ENCODE results near the gene CIC.
"Not testable (repeated sequence)": the region's sequence is repeated elsewhere in the genome, so short reads cannot be mapped to it uniquely, and the experiment has no call there.

CIC gene

DNA sequence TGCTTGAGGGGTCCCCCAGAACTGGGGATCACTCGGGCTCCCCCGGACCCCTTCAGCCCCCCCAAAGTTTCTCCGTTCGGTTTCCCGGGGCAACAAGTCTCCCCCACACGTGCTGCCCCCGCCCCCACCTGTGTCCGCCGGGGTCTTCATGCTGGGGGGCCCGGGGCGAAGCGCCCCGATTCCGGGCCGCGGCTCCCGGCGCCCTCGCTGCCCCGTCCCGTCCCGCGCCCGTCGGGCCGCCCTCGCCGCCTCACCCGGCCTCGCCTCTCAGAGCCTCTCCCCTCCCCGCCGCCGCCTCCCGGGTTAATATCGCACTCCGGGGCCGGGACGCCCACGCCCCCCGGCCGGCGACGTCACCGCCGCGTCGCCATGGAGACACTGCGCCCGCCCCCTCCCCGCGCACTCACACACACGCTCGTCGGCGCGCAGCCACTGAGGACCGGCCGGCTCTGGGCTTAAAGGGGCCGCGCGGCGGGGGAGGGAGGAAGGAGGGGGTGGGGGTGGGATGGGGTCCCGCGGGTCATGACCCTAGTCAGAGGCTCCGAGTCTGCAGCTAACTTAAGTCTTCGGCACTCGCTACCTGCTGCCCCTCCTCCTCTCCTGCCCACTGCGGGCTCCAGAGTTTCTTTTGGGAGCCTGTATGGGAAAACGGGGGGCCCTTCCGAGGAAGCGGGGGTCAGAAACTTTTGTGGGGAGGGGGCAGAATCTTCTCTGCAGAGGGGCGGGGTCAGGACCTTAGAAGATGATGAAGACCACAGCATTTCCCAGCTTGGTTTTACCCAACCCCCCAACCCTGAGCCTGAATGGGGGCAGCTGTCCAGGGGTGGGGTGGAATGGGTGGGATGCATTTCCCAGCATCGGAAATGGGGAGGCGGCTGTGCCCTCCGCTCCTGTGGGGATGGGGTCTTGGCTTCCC, 13.9 kb upstream of the CIC start, which contains the start of gene ERF:
ERF (minus strand) TSS at position 279 of the 916 bp plus-strand sequence; CDS start at position 150, 129 bp downstream.
- peaks cover 11% of the 10 kb centered on the region; the same call in 1 of the 2 replicates for H3F3A ChIP-seq (ENCODE audit: insufficient read depth)
- H3K79me2 ChIP-seq (ENCODE audit: insufficient read depth, low read length): peaks cover 15% of the 10 kb centered on the region; the same call in 1 of the 2 replicates
- H4K20me1 ChIP-seq (ENCODE audit: low read depth, low read length): no peaks in the 10 kb centered on the region
- H3K9ac ChIP-seq (ENCODE audit: low read length): peak within 1 kb of the TSS; percentile 98
- peak within 1 kb of the TSS; percentile 75 for H3K27ac ChIP-seq (ENCODE audit: low read depth, low read length)
- H3K4me3 ChIP-seq (ENCODE audit: insufficient read depth, low read length, poor library complexity, severe bottlenecking): peak within 1 kb of the TSS; percentile 96
- no peaks in the 10 kb centered on the region for H3K36me3 ChIP-seq (ENCODE audit: low read length)
- peak within 1 kb of the TSS; percentile 90 for H3K4me2 ChIP-seq (ENCODE audit: low read depth, low read length, poor library complexity, severe bottlenecking)
- no peaks in the 10 kb centered on the region for H3K9me3 ChIP-seq (ENCODE audit: insufficient read depth, low read length)
- no peak for TF ChIP-seq CTCF (IDR thresholded peaks at IDR 0.05; ENCODE audit: insufficient read depth, low read length, poor library complexity, severe bottlenecking)
- no peak for TF ChIP-seq EZH2phosphoT487 (conservative IDR thresholded peaks at IDR 0.05; ENCODE audit: low read length)
- H2AFZ ChIP-seq (ENCODE audit: low read depth, low read length, severe bottlenecking): peak within 1 kb of the TSS; percentile 65
- H3K9me2 ChIP-seq (replicated peaks; ENCODE audit: insufficient read depth, low read length): no peaks in the 10 kb centered on the region
- H3K27me3 ChIP-seq (ENCODE audit: low read length): no peaks in the 10 kb centered on the region

- H3K4me2 ChIP-seq (ENCODE audit: low read depth, low read length, poor library complexity, severe bottlenecking): peak overlapping the region; percentile 90
- peaks cover 15% of the 10 kb centered on the region; the same call in 1 of the 2 replicates for H3K79me2 ChIP-seq (ENCODE audit: insufficient read depth, low read length)
- H3K36me3 ChIP-seq (ENCODE audit: low read length): no peaks in the 10 kb centered on the region
- peak overlapping the region; percentile 96 for H3K4me3 ChIP-seq (ENCODE audit: insufficient read depth, low read length, poor library complexity, severe bottlenecking)
- no peaks in the 10 kb centered on the region for H4K20me1 ChIP-seq (ENCODE audit: low read depth, low read length)
- peak overlapping the region; percentile 45 for H2AFZ ChIP-seq (ENCODE audit: low read depth, low read length, severe bottlenecking)
- TF ChIP-seq EZH2phosphoT487 (conservative IDR thresholded peaks at IDR 0.05; ENCODE audit: low read length) (no peak), CTCF (IDR thresholded peaks at IDR 0.05; ENCODE audit: insufficient read depth, low read length, poor library complexity, severe bottlenecking) (no peak)
- no peak overlapping the region for H3K27ac ChIP-seq (ENCODE audit: low read depth, low read length)
- no peaks in the 10 kb centered on the region for H3K9me2 ChIP-seq (replicated peaks; ENCODE audit: insufficient read depth, low read length)
- H3K27me3 ChIP-seq (ENCODE audit: low read length): no peaks in the 10 kb centered on the region
- peak overlapping the region; percentile 98 for H3K9ac ChIP-seq (ENCODE audit: low read length)
- H3K9me3 ChIP-seq (ENCODE audit: insufficient read depth, low read length): no peaks in the 10 kb centered on the region
- H3F3A ChIP-seq (ENCODE audit: insufficient read depth): peaks cover 11% of the 10 kb centered on the region; the same call in 1 of the 2 replicates
Observed at GRCh38 chr19:42255766-42256745, 13.0 kb upstream of the CIC start.

GRCh38 chr19:42257842-42258241, 11.2 kb upstream of the CIC start:
- not testable (repeated sequence) for H3K9me3 ChIP-seq (ENCODE audit: insufficient read depth, low read length); H3K27me3 ChIP-seq (ENCODE audit: low read length); H2AFZ ChIP-seq (ENCODE audit: low read depth, low read length, severe bottlenecking); H4K20me1 ChIP-seq (ENCODE audit: low read depth, low read length); H3K27ac ChIP-seq (ENCODE audit: low read depth, low read length); H3K9me2 ChIP-seq (replicated peaks; ENCODE audit: insufficient read depth, low read length); H3K79me2 ChIP-seq (ENCODE audit: insufficient read depth, low read length); H3F3A ChIP-seq (ENCODE audit: insufficient read depth); H3K4me3 ChIP-seq (ENCODE audit: insufficient read depth, low read length, poor library complexity, severe bottlenecking); H3K9ac ChIP-seq (ENCODE audit: low read length); H3K36me3 ChIP-seq (ENCODE audit: low read length); H3K4me2 ChIP-seq (ENCODE audit: low read depth, low read length, poor library complexity, severe bottlenecking)
